GM21528 (cell line): ENCODE results near the gene IRF2BP2.

ENCODE experiments used
- ATAC-seq: cut with Tn5 transposase; IDR thresholded peaks from one replicate; pipeline ENCODE4 v1.9.1; 2021; ENCODE audit warnings: mild to moderate bottlenecking, moderate library complexity; ENCODE audit not compliant: unreplicated experiment, low FRiP score

IRF2BP2 gene

GRCh38 chr1:234585330-234586055 is 24.5 kb downstream of the IRF2BP2 start:
- no peak for ATAC-seq

GRCh38 chr1:234584926-234585325 is 25.1 kb downstream of the IRF2BP2 start:
- no peak for ATAC-seq

GRCh38 chr1:234584420-234584805 is 25.6 kb downstream of the IRF2BP2 start:
- no peak for ATAC-seq

- no peak for ATAC-seq
These were observed 26.1 kb downstream of the IRF2BP2 start for GRCh38 chr1:234583755-234584419.

- no peak for ATAC-seq
These were observed 27.2 kb downstream of the IRF2BP2 start for GRCh38 chr1:234582681-234583301.

GRCh38 chr1:234582186-234582585 is 27.8 kb downstream of the IRF2BP2 start:
- ATAC-seq = no peak

GRCh38 chr1:234581063-234581714 is 28.8 kb downstream of the IRF2BP2 start:
- ATAC-seq = no peak

- no peak for ATAC-seq
These were observed 30.0 kb downstream of the IRF2BP2 start for GRCh38 chr1:234579967-234580366.

GRCh38 chr1:234578735-234579134 is 31.2 kb downstream of the IRF2BP2 start:
- no peak for ATAC-seq

- ATAC-seq = no peak
These were observed 31.9 kb downstream of the IRF2BP2 start for GRCh38 chr1:234578087-234578486.

- no peak for ATAC-seq
These were observed 36.2 kb downstream of the IRF2BP2 start for GRCh38 chr1:234573711-234574299.

- ATAC-seq = no peak
These were observed 37.0 kb downstream of the IRF2BP2 start for GRCh38 chr1:234572966-234573365.

- no peak for ATAC-seq
These were observed 38.3 kb downstream of the IRF2BP2 start for GRCh38 chr1:234571702-234572101.

GRCh38 chr1:234570329-234571120 is 39.5 kb downstream of the IRF2BP2 start:
- no peak for ATAC-seq

GRCh38 chr1:234568345-234568744 is 41.6 kb downstream of the IRF2BP2 start:
- ATAC-seq = no peak

GRCh38 chr1:234565132-234565531 is 44.8 kb downstream of the IRF2BP2 start:
- no peak for ATAC-seq

GRCh38 chr1:234564035-234565029 is 45.6 kb downstream of the IRF2BP2 start:
- no peak for ATAC-seq

GRCh38 chr1:234562334-234562733 is 47.6 kb downstream of the IRF2BP2 start:
- ATAC-seq = no peak

- no peak for ATAC-seq
These were observed 48.7 kb downstream of the IRF2BP2 start for GRCh38 chr1:234561319-234561718.
